GM19397 (cell line): Measurements from ENCODE around the gene MTFR2.

Experiments used
- ATAC-seq: cut with Tn5 transposase; IDR thresholded peaks from one replicate; pipeline ENCODE4 v1.9.1; 2021; ENCODE audit warnings: mild to moderate bottlenecking, moderate library complexity; ENCODE audit not compliant: unreplicated experiment

The MTFR2 gene

GRCh38 chr6:136189104-136189503 lies 61.0 kb downstream of the MTFR2 start:
- ATAC-seq = no peak

GRCh38 chr6:136188486-136188885 lies 61.6 kb downstream of the MTFR2 start:
- no peak for ATAC-seq

GRCh38 chr6:136186363-136186762 lies 63.7 kb downstream of the MTFR2 start:
- ATAC-seq = no peak

- no peak for ATAC-seq
Observed at GRCh38 chr6:136184738-136185137, 65.4 kb downstream of the MTFR2 start.

- no peak for ATAC-seq
Observed at GRCh38 chr6:136181861-136182260, 68.2 kb downstream of the MTFR2 start.

- ATAC-seq = no peak
Observed at GRCh38 chr6:136181512-136181833, 68.6 kb downstream of the MTFR2 start.
